K562 (cell line): Measurements from ENCODE around the gene FAAH. TPM values are rescaled to one million over a fixed set of nuclear protein-coding genes. Genes with fewer than 3 reads are reported as not detected.
A peak's percentile ranks its signal among the peaks of the same experiment; 100 is the strongest.

Source experiments
- BCOR ChIP-seq: fragments of 450-650 bp; IDR thresholded peaks from 2 replicates; pipeline ENCODE4 v1.6.1; 2016
- CC2D1A ChIP-seq: fragments of 450-650 bp; IDR thresholded peaks from 2 replicates; pipeline ENCODE4 v1.6.1; 2017; ENCODE audit warnings: mild to moderate bottlenecking
- CCNT2 ChIP-seq: IDR thresholded peaks from 2 replicates; pipeline ENCODE4 v1.6.1; 2011; ENCODE audit warnings: borderline replicate concordance, low read depth, mild to moderate bottlenecking, moderate library complexity, mixed read lengths, low read length; ENCODE audit not compliant: insufficient read length; ENCODE audit errors: extremely low read depth
- DNMT1 ChIP-seq: fragments of 450-650 bp; IDR thresholded peaks from 2 replicates; pipeline ENCODE4 v1.6.1; 2016; ENCODE audit warnings: antibody characterized with exemption, mild to moderate bottlenecking
- ETV5 ChIP-seq: sonication (generic); formaldehyde crosslinking; IDR thresholded peaks from 2 replicates; pipeline ENCODE4 v1.4.0; 2020; ENCODE audit warnings: low read depth, mild to moderate bottlenecking, missing genetic modification reagents
- EWSR1 ChIP-seq: fragments of 450-650 bp; IDR thresholded peaks from 2 replicates; pipeline ENCODE4 v1.6.1; 2018; ENCODE audit warnings: borderline replicate concordance, mild to moderate bottlenecking, low read depth, moderate library complexity; ENCODE audit not compliant: partially characterized antibody
- FOXA3 ChIP-seq, 2 experiments: fragments of 450-650 bp in 1 of 2; sonication (generic) in 1 of 2; formaldehyde crosslinking; IDR thresholded peaks in 1 of 2; conservative IDR thresholded peaks in 1 of 2; 2 replicates each; pipeline versions ENCODE4 v1.4.0 to v1.8.0; 2020 to 2022; ENCODE audit warnings: mild to moderate bottlenecking in 2 of 2, missing genetic modification reagents in 1 of 2
- KDM1A ChIP-seq, 2 experiments: fragments of 450-650 bp; IDR thresholded peaks; 2 replicates each; pipeline ENCODE4 v1.6.1; 2016; ENCODE audit warnings: mild to moderate bottlenecking in 2 of 2
- MED1 ChIP-seq: sonication (generic); formaldehyde crosslinking; IDR thresholded peaks from 2 replicates; pipeline ENCODE4 v1.8.1; 2023; ENCODE audit warnings: missing genetic modification reagents, borderline replicate concordance
- MEIS2 ChIP-seq: fragments of 450-650 bp; IDR thresholded peaks from 2 replicates; pipeline ENCODE4 v1.6.1; 2014; ENCODE audit warnings: mild to moderate bottlenecking; ENCODE audit not compliant: partially characterized antibody
- MTA1 ChIP-seq: fragments of 450-650 bp; IDR thresholded peaks from 2 replicates; pipeline ENCODE4 v1.6.1; 2017; ENCODE audit warnings: borderline replicate concordance
- POLR2B ChIP-seq: fragments of 450-650 bp; IDR thresholded peaks from 2 replicates; pipeline ENCODE4 v1.6.1; 2018; ENCODE audit warnings: low read depth; ENCODE audit not compliant: partially characterized antibody
- PYGO2 ChIP-seq: fragments of 450-650 bp; IDR thresholded peaks from 2 replicates; pipeline ENCODE4 v1.6.1; 2016; ENCODE audit warnings: mild to moderate bottlenecking, missing genetic modification characterization, moderate library complexity, missing compliant biosample characterization
- RHOXF2B ChIP-seq: fragments of 250-450 bp; sonication (Bioruptor Pico); conservative IDR thresholded peaks from 2 replicates; pipeline ENCODE4 v1.5.1; 2021
- RUNX1 ChIP-seq: sonication (generic); IDR thresholded peaks from 2 replicates; pipeline ENCODE4 v1.6.1; 2016; ENCODE audit warnings: antibody characterized with exemption, low read depth
- SP1 ChIP-seq: sonication (generic); formaldehyde crosslinking; IDR thresholded peaks from 2 replicates; pipeline ENCODE4 v1.8.1; 2022; ENCODE audit warnings: mild to moderate bottlenecking, missing genetic modification reagents
- ZC3H11A ChIP-seq: IDR thresholded peaks from 2 replicates; pipeline ENCODE4 v1.6.1; 2012; ENCODE audit warnings: low read depth, low read length, improper control_type of control experiment
- ZNF57 ChIP-seq: fragments of 450-650 bp; formaldehyde crosslinking; IDR thresholded peaks from 2 replicates; pipeline ENCODE4 v1.4.0; 2020; ENCODE audit warnings: mild to moderate bottlenecking, moderate library complexity
- ZNF717 ChIP-seq: fragments of 250-450 bp; sonication (Bioruptor Pico); IDR thresholded peaks from 2 replicates; pipeline ENCODE4 v1.5.0; 2021
- polyA plus RNA-seq, 8 experiments: library from polyadenylated mRNA; depleted of rRNA in 4 of 8; stranded (reverse) in 5 of 8; unstranded in 3 of 8; fragments of >200 nt; fragmentation: Nextera tagmentation in 2 of 8; fragmentation: Illumina TruSeq in 1 of 8; extraction: Ambion mirVana in 2 of 8; extraction: Trizol in 1 of 8; gene quantifications; 2 replicates each; pipeline versions ENCODE4 v1.2.1 to v1.2.3, GENCODE V29; 2011 to 2014; ENCODE audit warnings: inconsistent platforms in 1 of 8, missing spikeins in 1 of 8
- total RNA-seq, 7 experiments: library from RNA; depleted of rRNA in 6 of 7; stranded (reverse); fragments of >200 nt in 6 of 7; fragmentation: Illumina TruSeq in 2 of 7; extraction: Trizol in 2 of 7; gene quantifications; 2 replicates each; pipeline versions ENCODE4 v1.2.1 to v1.2.3, GENCODE V29; 2011 to 2021; ENCODE audit warnings: low replicate concordance in 1 of 7
- TF ChIP-seq, protein P1 (sequence below): fragments of 250-450 bp; sonication (Bioruptor Pico); IDR thresholded peaks from 2 replicates; pipeline ENCODE4 v1.8.0; 2021; ENCODE audit warnings: mild to moderate bottlenecking, moderate library complexity
- TF ChIP-seq, protein P2 (sequence below): sonication (generic); formaldehyde crosslinking; IDR thresholded peaks from 2 replicates; pipeline ENCODE4 v1.8.1; 2023; ENCODE audit warnings: missing genetic modification reagents, mild to moderate bottlenecking, borderline replicate concordance

FAAH gene
- total and polyA plus RNA-seq, 9 of the 15 experiments (the other 6 are each of a cell fraction or from before 2014, with no cell fraction given) = 0.06 to 1.1 (median 0.32) TPM

DNA sequence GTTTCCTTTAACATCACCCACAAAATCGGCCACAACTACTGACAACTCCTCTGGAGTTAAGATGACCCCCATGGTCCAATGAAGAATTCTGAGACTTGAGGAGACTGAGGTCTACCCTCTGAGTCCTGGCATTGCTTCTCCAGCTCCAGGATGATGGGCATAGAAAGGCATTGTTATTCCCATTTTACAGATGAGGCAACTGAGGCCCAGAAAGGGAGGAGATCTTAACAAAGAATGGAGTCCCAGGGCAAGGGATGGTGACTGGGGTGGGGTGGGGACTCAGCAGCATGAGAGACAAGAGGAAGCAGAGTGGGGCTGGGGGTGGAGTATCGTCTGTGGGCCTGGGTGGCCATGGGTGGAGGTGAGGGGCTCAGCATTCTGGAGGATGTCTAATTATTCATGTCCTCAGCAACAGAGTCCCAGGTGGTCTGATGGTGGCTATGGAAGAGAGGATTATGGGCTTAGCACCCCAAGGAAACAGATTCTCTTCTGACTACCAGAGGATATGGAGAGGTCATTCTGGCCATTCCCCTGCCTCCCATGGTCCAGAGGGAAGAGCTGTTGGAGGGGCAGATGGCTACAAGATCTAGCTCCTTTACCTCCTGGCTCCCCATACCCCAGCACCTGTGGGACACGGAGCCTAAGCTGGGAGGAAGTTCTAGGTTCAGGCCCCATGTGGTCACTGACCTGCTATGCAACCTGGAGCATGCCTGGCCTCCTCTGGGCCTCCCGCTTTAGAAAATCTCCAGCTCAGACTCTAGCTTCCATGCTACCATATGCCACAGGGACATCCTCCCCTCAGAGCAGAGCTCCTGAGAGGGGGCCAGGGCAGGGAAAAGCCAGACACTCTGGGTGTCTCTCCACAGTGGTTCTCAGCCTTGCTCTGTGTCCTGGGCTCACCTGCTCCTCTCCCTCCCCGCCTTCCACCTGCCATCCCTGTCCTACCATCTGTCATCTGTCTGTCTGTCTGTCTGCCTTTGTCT lies 58.1 kb downstream of the FAAH start (continued):
- 0 out of 4 replicates have a peak, but pooled peaks of 1 of the 2 experiments have one; percentile 27 for TF ChIP-seq FOXA3 (CRISPR knock-in tag; conservative IDR thresholded peaks at IDR 0.05 in 1 of 2, IDR thresholded peaks at IDR 0.05 in 1 of 2)
- TF ChIP-seq RUNX1 = no peak
- TF ChIP-seq ZNF717 (CRISPR knock-in tag) = no peak
- TF ChIP-seq CC2D1A = no peak
- no peak for TF ChIP-seq ZNF57 (CRISPR knock-in tag)
- TF ChIP-seq MEIS2 = peak; percentile 27
- TF ChIP-seq SP1 = no peak
- TF ChIP-seq, protein P1, sequence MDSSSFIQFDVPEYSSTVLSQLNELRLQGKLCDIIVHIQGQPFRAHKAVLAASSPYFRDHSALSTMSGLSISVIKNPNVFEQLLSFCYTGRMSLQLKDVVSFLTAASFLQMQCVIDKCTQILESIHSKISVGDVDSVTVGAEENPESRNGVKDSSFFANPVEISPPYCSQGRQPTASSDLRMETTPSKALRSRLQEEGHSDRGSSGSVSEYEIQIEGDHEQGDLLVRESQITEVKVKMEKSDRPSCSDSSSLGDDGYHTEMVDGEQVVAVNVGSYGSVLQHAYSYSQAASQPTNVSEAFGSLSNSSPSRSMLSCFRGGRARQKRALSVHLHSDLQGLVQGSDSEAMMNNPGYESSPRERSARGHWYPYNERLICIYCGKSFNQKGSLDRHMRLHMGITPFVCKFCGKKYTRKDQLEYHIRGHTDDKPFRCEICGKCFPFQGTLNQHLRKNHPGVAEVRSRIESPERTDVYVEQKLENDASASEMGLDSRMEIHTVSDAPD = no peak
- TF ChIP-seq KDM1A (IDR thresholded peaks at IDR 0.05) = peak; percentile 79 to 85
- no peak for TF ChIP-seq MED1 (CRISPR knock-in tag)
- no peak for TF ChIP-seq POLR2B
- TF ChIP-seq RHOXF2B (CRISPR knock-in tag) = no peak
- TF ChIP-seq DNMT1 = no peak
- no peak for TF ChIP-seq EWSR1
- TF ChIP-seq MTA1 = no peak
- TF ChIP-seq PYGO2 (tag) = no peak
- TF ChIP-seq, protein P2, sequence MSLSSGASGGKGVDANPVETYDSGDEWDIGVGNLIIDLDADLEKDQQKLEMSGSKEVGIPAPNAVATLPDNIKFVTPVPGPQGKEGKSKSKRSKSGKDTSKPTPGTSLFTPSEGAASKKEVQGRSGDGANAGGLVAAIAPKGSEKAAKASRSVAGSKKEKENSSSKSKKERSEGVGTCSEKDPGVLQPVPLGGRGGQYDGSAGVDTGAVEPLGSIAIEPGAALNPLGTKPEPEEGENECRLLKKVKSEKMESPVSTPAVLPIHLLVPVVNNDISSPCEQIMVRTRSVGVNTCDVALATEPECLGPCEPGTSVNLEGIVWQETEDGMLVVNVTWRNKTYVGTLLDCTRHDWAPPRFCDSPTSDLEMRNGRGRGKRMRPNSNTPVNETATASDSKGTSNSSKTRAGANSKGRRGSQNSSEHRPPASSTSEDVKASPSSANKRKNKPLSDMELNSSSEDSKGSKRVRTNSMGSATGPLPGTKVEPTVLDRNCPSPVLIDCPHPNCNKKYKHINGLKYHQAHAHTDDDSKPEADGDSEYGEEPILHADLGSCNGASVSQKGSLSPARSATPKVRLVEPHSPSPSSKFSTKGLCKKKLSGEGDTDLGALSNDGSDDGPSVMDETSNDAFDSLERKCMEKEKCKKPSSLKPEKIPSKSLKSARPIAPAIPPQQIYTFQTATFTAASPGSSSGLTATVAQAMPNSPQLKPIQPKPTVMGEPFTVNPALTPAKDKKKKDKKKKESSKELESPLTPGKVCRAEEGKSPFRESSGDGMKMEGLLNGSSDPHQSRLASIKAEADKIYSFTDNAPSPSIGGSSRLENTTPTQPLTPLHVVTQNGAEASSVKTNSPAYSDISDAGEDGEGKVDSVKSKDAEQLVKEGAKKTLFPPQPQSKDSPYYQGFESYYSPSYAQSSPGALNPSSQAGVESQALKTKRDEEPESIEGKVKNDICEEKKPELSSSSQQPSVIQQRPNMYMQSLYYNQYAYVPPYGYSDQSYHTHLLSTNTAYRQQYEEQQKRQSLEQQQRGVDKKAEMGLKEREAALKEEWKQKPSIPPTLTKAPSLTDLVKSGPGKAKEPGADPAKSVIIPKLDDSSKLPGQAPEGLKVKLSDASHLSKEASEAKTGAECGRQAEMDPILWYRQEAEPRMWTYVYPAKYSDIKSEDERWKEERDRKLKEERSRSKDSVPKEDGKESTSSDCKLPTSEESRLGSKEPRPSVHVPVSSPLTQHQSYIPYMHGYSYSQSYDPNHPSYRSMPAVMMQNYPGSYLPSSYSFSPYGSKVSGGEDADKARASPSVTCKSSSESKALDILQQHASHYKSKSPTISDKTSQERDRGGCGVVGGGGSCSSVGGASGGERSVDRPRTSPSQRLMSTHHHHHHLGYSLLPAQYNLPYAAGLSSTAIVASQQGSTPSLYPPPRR (CRISPR knock-in tag) = no peak
- TF ChIP-seq BCOR = peak; percentile 93
- no peak for TF ChIP-seq ETV5 (CRISPR knock-in tag)
- TF ChIP-seq CCNT2 = no peak
- TF ChIP-seq ZC3H11A = no peak
